Activated CD4-positive, alpha-beta T cell treated with anti-CD3 and anti-CD28 coated beads, Interleukin-2, amount 50 U/mL, for 16 hours (primary cell): Measurements from ENCODE around the gene PRKCE.
"Not testable (repeated sequence)": the region's sequence is repeated elsewhere in the genome, so short reads cannot be mapped to it uniquely, and the experiment has no call there.

Source experiments
- DNase-seq: peaks from one replicate; pipeline ENCODE4 v3.0.0-alpha.2; 2020

The PRKCE gene

GRCh38 chr2:46181306-46181705 lies 529.8 kb downstream of the PRKCE start:
- no peak for DNase-seq

- DNase-seq = no peak
These were observed 530.5 kb downstream of the PRKCE start for GRCh38 chr2:46181789-46182530.

GRCh38 chr2:46183426-46183825 lies 532.0 kb downstream of the PRKCE start:
- DNase-seq = no peak

- no peak for DNase-seq
These were observed 533.5 kb downstream of the PRKCE start for GRCh38 chr2:46184794-46185583.

- peak; percentile 79 for DNase-seq
These were observed 535.7 kb downstream of the PRKCE start for GRCh38 chr2:46187112-46187618.

GRCh38 chr2:46188041-46188716 lies 536.7 kb downstream of the PRKCE start:
- DNase-seq = no peak

GRCh38 chr2:46193356-46193755 lies 541.9 kb downstream of the PRKCE start:
- no peak for DNase-seq

- no peak for DNase-seq
These were observed 542.4 kb downstream of the PRKCE start for GRCh38 chr2:46193855-46194254.

- no peak for DNase-seq
These were observed 543.4 kb downstream of the PRKCE start for GRCh38 chr2:46194856-46195255.

GRCh38 chr2:46195819-46196218 lies 544.3 kb downstream of the PRKCE start:
- DNase-seq = no peak

- no peak for DNase-seq
These were observed 545.5 kb downstream of the PRKCE start for GRCh38 chr2:46196871-46197462.

- no peak for DNase-seq
These were observed 546.2 kb downstream of the PRKCE start for GRCh38 chr2:46197672-46198071.

GRCh38 chr2:46198164-46198883 lies 546.8 kb downstream of the PRKCE start:
- no peak for DNase-seq

GRCh38 chr2:46198966-46199365 lies 547.5 kb downstream of the PRKCE start:
- DNase-seq = no peak

GRCh38 chr2:46200100-46200690 lies 548.7 kb downstream of the PRKCE start:
- DNase-seq = no peak

GRCh38 chr2:46200861-46201605 lies 549.6 kb downstream of the PRKCE start:
- no peak for DNase-seq

- no peak for DNase-seq
These were observed 551.0 kb downstream of the PRKCE start for GRCh38 chr2:46202453-46202852.

GRCh38 chr2:46202987-46203386 lies 551.5 kb downstream of the PRKCE start:
- no peak for DNase-seq

- DNase-seq = not testable (repeated sequence)
These were observed 552.2 kb downstream of the PRKCE start for GRCh38 chr2:46203636-46204035.

GRCh38 chr2:46207591-46207990 lies 556.1 kb downstream of the PRKCE start:
- no peak for DNase-seq

GRCh38 chr2:46208766-46209165 lies 557.3 kb downstream of the PRKCE start:
- no peak for DNase-seq
